Ammon's horn (tissue), 1 donor: ENCODE measurements around the gene SNRNP40.
A peak's percentile ranks its signal among the peaks of the same experiment; 100 is the strongest.

Source experiments
- DNase-seq: peaks from one replicate; pipeline ENCODE4 v3.0.0-alpha.2; 2016; ENCODE audit warnings: low spot score

SNRNP40 gene

DNA sequence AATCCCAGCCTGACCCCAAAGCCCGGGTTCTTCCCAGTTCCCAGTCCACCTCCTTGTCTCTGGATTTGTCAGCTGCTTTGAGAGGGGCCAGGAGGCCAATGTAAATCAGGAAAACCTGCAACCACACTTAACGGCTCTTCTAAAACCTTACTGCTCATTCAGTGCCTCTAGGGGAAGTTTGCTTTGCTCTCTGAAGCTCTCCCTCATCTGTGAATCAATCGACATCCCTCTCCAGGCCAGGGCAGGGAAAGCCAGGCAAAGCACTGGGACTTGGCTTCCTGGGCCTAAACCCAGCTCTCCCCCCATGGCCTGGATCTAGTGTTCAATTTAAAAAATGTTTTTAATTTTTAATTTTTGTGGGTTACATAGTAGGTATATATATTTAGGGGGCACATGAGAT, 66.2 kb downstream of the SNRNP40 start:
- DNase-seq, result no peak

DNA sequence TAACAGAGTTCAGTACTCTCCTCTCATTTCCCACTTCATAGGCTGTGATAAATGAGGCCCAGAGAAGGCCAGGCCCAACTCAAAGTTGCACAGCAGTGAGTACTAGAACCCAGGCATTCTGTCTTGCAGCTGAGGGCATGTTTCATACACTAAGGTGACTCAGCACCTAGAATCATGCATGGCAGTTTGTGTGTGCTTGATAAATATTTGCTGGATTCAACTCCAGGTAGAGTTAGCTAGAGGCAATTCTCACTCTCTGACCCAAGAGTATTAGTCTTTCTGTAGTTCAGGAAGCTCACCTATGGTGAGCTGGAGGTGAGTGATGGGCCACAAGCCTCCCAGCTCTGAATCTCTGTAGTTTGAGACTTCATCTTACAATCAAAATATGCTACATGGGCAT, 67.6 kb downstream of the SNRNP40 start:
- DNase-seq, result no peak

DNA sequence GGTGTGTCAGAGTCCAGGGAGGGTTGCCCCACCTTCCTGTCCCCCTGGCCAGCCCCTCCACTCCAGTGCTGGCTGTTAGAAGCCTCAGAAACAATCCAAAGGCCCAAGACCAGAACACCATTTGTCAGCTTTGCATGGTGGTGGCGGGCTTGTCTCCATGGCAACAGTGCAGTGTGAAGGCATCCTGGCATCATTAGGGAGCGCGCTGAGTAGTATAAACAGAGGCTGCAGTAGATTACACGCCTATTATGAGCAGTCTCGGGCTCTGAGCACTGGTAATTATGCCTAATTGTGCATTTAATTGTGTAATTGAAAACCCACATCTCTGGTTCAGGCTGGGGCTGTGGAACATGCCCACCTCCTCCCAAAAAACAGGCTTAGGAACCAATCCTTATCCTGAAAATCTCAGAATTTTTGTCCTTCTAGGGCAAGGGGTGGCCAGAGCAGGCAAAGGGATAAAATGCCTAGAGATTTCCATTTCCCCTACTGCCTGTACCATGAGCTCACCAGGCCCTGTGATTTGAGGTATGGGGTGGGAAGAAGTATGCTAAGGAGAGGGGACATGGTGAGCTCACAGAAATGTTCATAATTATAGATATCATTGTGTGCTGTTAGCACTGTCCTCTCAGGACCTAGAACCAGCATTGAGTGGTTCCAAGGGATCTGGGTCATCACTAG, 68.6 kb downstream of the SNRNP40 start:
- peak; percentile 90 for DNase-seq

- DNase-seq, result no peak
These were observed 72.5 kb downstream of the SNRNP40 start for GRCh38 chr1:31224068-31224467.

- no peak for DNase-seq
These were observed 74.4 kb downstream of the SNRNP40 start for GRCh38 chr1:31222176-31222575.

GRCh38 chr1:31221072-31221471, 75.5 kb downstream of the SNRNP40 start:
- no peak for DNase-seq

DNA sequence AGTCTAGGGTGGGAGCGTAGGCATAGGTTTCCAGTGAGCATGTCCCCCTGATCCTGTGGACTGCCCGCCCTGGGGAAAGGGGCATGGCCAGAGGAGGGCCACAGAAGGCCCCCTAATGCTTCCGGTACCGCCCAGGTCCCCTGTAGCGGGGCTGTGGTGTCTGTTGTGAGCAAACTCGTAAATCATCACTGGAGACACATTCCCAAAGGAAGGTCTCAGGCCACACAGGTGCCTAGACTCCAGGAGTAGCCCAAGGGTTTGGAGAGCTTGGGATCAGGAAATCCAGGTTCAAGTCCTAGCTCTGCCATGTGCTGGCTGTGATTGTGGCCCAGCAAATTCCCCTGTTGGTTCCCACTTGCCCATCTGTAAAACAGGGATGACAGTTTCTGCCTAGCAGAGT, 77.1 kb downstream of the SNRNP40 start:
- DNase-seq, result no peak

GRCh38 chr1:31218705-31219104, 77.9 kb downstream of the SNRNP40 start:
- peak; percentile 94 for DNase-seq

- peak; percentile 62 for DNase-seq
These were observed 80.6 kb downstream of the SNRNP40 start for GRCh38 chr1:31216016-31216415.

DNA sequence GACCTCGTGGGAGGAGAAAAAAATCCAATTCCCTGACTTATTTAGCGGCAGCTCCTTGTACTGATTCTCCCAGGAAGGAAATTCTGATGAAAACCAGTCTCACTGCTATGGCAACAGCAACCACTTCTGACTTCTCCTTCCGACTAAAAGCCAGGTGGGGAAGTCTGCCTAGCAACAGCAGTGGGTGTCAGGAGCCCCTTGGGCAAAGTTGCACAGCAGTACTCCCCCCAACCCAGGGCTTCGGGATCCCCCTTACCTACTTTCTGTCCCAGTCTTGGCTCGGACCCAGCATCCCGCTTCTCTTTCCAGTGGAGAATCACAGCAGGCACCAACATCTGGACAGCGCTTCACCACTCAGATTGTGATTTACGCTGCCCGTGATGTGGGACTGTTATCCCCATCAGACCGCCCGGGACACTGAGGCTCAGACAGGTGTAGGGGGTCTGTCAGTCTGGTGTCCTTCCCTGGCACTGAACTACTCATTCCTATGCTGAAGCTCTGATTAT, 81.5 kb downstream of the SNRNP40 start:
- no peak for DNase-seq

GRCh38 chr1:31214316-31215064, 82.1 kb downstream of the SNRNP40 start:
- DNase-seq, result no peak
